ENCODE data around the gene ANXA6.

Gene ANXA6

GRCh38 chr5:151054709-151055108, 102.9 kb downstream of the ANXA6 start:
- Histone ChIP-seq H3K27ac (ENCODE audit: low read length) (no peak overlapping the region), H4K20me1 (ENCODE audit: insufficient read depth, low read length) (peaks cover 45% of the 10 kb centered on the region), H3K4me2 (ENCODE audit: low read length) (no peak overlapping the region), H3K9me3 (ENCODE audit: insufficient read depth, low read length) (no peaks in the 10 kb centered on the region), H3K4me1 (ENCODE audit: low read length) (peaks cover 26% of the 10 kb centered on the region), H3K36me3 (replicated peaks; ENCODE audit: low read depth, low read length) (peaks cover 69% of the 10 kb centered on the region), H3K4me3 (ENCODE audit: low read length) (no peak overlapping the region), H3K9ac (ENCODE audit: low read length) (no peak overlapping the region), H3K27me3 (ENCODE audit: low read depth, low read length) (no peaks in the 10 kb centered on the region), H2AFZ (ENCODE audit: low read depth, low read length) (no peak overlapping the region), H3K79me2 (ENCODE audit: low read length) (peaks cover 47% of the 10 kb centered on the region)
- TF ChIP-seq EZH2phosphoT487 (IDR thresholded peaks at IDR 0.05; ENCODE audit: low read depth) (no peak), CTCF (IDR thresholded peaks at IDR 0.05; ENCODE audit: low read depth, low read length) (no peak)

- Histone ChIP-seq H3K9ac (ENCODE audit: low read length) (no peak overlapping the region), H3K4me2 (ENCODE audit: low read length) (no peak overlapping the region), H3K9me3 (ENCODE audit: insufficient read depth, low read length) (no peaks in the 10 kb centered on the region), H3K27me3 (ENCODE audit: low read depth, low read length) (no peaks in the 10 kb centered on the region), H3K27ac (ENCODE audit: low read length) (no peak overlapping the region), H4K20me1 (ENCODE audit: insufficient read depth, low read length) (peaks cover 46% of the 10 kb centered on the region), H3K36me3 (replicated peaks; ENCODE audit: low read depth, low read length) (peaks cover 69% of the 10 kb centered on the region), H3K4me3 (ENCODE audit: low read length) (no peak overlapping the region), H3K4me1 (ENCODE audit: low read length) (peaks cover 19% of the 10 kb centered on the region), H3K79me2 (ENCODE audit: low read length) (peaks cover 42% of the 10 kb centered on the region), H2AFZ (ENCODE audit: low read depth, low read length) (no peak overlapping the region)
- TF ChIP-seq CTCF (IDR thresholded peaks at IDR 0.05; ENCODE audit: low read depth, low read length) (no peak), EZH2phosphoT487 (IDR thresholded peaks at IDR 0.05; ENCODE audit: low read depth) (no peak)
These were observed 103.7 kb downstream of the ANXA6 start for GRCh38 chr5:151053796-151054462.

GRCh38 chr5:151052836-151053235, 104.7 kb downstream of the ANXA6 start:
- Histone ChIP-seq H3K79me2 (ENCODE audit: low read length) (peaks cover 31% of the 10 kb centered on the region), H3K27ac (ENCODE audit: low read length) (no peak overlapping the region; the same call in 1 of the 2 replicates), H3K4me1 (ENCODE audit: low read length) (0 out of 2 replicates have a peak, but pooled peaks cover 9% of the 10 kb centered on the region), H3K27me3 (ENCODE audit: low read depth, low read length) (no peaks in the 10 kb centered on the region), H3K4me2 (ENCODE audit: low read length) (no peak overlapping the region), H3K9me3 (ENCODE audit: insufficient read depth, low read length) (no peaks in the 10 kb centered on the region), H3K36me3 (replicated peaks; ENCODE audit: low read depth, low read length) (peaks cover 70% of the 10 kb centered on the region), H3K4me3 (ENCODE audit: low read length) (no peak overlapping the region), H3K9ac (ENCODE audit: low read length) (no peak overlapping the region), H2AFZ (ENCODE audit: low read depth, low read length) (no peak overlapping the region), H4K20me1 (ENCODE audit: insufficient read depth, low read length) (peaks cover 54% of the 10 kb centered on the region)
- TF ChIP-seq EZH2phosphoT487 (IDR thresholded peaks at IDR 0.05; ENCODE audit: low read depth) (no peak), CTCF (IDR thresholded peaks at IDR 0.05; ENCODE audit: low read depth, low read length) (no peak)

GRCh38 chr5:151051931-151052608, 105.5 kb downstream of the ANXA6 start:
- Histone ChIP-seq H3K4me2 (ENCODE audit: low read length) (no peak overlapping the region), H3K9me3 (ENCODE audit: insufficient read depth, low read length) (no peaks in the 10 kb centered on the region), H3K36me3 (replicated peaks; ENCODE audit: low read depth, low read length) (peaks cover 72% of the 10 kb centered on the region), H3K27me3 (ENCODE audit: low read depth, low read length) (no peaks in the 10 kb centered on the region), H3K4me3 (ENCODE audit: low read length) (no peak overlapping the region), H3K27ac (ENCODE audit: low read length) (peak overlapping the region; percentile 19; the same call in 1 of the 2 replicates), H3K4me1 (ENCODE audit: low read length) (0 out of 2 replicates have a peak, but pooled peaks cover 9% of the 10 kb centered on the region), H3K9ac (ENCODE audit: low read length) (no peak overlapping the region), H4K20me1 (ENCODE audit: insufficient read depth, low read length) (peaks cover 58% of the 10 kb centered on the region), H3K79me2 (ENCODE audit: low read length) (peaks cover 23% of the 10 kb centered on the region; the same call in 1 of the 2 replicates), H2AFZ (ENCODE audit: low read depth, low read length) (no peak overlapping the region)
- TF ChIP-seq CTCF (IDR thresholded peaks at IDR 0.05; ENCODE audit: low read depth, low read length): no peak
- no peak for TF ChIP-seq EZH2phosphoT487 (IDR thresholded peaks at IDR 0.05; ENCODE audit: low read depth)

All from OCI-LY3 (cell line).